ENCODE data around the gene ZER1.
A peak's percentile ranks its signal among the peaks of the same experiment; 100 is the strongest.
"Not testable (repeated sequence)": the region's sequence is repeated elsewhere in the genome, so short reads cannot be mapped to it uniquely, and the experiment has no call there.

Gene ZER1

DNA sequence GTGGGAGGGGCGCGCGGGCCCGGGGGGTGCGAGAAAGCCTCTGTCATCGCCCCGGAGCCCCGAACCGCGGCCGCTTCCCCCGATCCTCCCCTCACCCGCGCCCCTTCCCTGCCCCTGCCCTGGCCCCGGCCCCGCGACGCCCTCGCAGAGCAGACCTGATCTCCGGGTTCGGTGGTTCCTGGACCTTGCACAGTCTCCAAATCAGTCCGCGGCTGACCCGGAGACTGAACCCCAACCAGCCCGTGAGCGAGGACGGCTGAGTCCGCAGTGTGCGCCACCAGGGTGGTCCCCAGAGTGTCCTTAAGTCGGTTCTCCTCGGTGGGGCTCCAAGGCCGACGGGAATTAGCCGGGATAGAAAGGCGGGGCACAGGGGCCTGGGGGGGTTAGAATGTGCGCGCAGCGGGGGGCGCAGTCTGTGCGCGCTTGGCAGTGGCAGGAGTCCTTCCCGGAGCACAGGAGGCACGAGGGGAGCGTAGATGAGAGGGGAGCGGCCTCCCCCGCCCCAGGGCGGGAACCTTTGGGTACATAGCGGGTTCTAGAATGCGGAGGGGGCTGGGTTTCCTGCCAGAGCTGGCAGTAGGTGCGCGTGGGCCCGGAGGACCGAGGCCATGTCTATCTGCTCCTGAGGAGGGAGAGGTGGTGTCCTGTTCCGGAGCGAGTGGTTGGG, 68.6 kb downstream of the ZER1 start:
- TF ChIP-seq, protein P1, sequence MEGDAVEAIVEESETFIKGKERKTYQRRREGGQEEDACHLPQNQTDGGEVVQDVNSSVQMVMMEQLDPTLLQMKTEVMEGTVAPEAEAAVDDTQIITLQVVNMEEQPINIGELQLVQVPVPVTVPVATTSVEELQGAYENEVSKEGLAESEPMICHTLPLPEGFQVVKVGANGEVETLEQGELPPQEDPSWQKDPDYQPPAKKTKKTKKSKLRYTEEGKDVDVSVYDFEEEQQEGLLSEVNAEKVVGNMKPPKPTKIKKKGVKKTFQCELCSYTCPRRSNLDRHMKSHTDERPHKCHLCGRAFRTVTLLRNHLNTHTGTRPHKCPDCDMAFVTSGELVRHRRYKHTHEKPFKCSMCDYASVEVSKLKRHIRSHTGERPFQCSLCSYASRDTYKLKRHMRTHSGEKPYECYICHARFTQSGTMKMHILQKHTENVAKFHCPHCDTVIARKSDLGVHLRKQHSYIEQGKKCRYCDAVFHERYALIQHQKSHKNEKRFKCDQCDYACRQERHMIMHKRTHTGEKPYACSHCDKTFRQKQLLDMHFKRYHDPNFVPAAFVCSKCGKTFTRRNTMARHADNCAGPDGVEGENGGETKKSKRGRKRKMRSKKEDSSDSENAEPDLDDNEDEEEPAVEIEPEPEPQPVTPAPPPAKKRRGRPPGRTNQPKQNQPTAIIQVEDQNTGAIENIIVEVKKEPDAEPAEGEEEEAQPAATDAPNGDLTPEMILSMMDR (IDR thresholded peaks at IDR 0.05; ENCODE audit: low read depth, low read length, missing control alignments), result no peak
- DNase-seq (ENCODE audit: low read depth), result no peak
- peak overlapping the region; percentile 66 for H3K4me3 ChIP-seq (ENCODE audit: low read depth, low read length)

DNA sequence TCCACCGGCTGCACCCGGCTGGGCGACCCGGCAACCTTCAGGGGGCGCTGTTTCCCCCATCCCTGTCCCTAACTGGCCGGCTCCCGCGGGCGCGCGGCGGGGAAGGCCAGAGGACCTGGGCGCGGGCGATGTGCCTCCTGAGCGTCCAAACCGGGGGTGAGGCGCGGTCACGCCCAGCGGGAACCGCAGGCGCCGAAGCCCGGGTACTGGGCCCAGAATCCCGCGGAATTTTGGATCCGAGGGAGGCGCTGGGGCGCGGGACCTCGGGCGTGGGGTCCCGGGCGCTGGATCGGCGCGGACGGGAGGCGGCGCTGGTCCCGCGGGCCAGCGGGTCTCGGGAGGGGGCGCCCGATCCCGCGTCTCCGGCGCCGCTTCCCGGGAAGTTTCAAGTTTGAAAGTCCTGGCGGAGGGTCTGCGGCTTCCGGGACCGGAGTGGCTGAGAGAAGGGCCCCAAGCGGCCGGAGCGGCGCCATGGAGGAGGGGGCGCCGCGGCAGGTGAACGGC, 69.2 kb downstream of the ZER1 start, which contains the start of gene PKN3:
PKN3 (plus strand) TSS at position 59 of the 504 bp plus-strand sequence; CDS start at position 472, 413 bp downstream.
- peak within 1 kb of the TSS; percentile 66 for H3K4me3 ChIP-seq (ENCODE audit: low read depth, low read length)
- DNase-seq (ENCODE audit: low read depth), result no peak
- TF ChIP-seq, protein P1 (IDR thresholded peaks at IDR 0.05; ENCODE audit: low read depth, low read length, missing control alignments), result peak; percentile 83

DNA sequence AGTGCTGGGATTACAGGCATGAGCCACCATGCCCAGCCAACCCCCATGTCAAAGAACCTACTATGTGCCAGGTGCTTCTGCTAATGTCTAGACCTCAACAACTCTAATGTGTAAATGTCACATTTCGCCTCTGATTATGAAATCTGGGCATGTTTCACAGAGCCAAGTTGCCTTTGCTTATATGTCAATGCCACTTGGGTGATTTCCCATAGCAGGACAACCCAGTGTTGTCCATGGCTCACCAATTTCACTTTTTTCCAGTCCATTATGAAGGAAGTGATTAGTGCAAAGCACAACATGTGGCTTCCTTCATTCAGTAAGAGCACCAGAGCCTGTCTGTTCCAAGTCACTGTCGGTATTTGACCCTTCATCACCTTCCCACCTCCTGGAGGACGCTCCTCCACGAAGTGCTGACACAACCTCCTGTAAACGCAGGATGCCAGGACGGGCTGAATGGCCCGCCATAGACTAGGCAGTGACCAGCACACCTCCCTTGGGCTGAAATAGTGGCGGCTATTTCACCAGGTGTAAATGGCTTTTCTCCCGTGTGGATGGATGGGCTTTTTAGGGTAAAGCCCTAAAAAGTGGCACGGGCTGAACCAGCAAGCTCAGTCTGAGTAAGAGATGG, 70.4 kb downstream of the ZER1 start:
- no peak overlapping the region; the same call in 1 of the 2 replicates for H3K4me3 ChIP-seq (ENCODE audit: low read depth, low read length)
- no peak for DNase-seq (ENCODE audit: low read depth)
- TF ChIP-seq, protein P1 (IDR thresholded peaks at IDR 0.05; ENCODE audit: low read depth, low read length, missing control alignments), result no peak

DNA sequence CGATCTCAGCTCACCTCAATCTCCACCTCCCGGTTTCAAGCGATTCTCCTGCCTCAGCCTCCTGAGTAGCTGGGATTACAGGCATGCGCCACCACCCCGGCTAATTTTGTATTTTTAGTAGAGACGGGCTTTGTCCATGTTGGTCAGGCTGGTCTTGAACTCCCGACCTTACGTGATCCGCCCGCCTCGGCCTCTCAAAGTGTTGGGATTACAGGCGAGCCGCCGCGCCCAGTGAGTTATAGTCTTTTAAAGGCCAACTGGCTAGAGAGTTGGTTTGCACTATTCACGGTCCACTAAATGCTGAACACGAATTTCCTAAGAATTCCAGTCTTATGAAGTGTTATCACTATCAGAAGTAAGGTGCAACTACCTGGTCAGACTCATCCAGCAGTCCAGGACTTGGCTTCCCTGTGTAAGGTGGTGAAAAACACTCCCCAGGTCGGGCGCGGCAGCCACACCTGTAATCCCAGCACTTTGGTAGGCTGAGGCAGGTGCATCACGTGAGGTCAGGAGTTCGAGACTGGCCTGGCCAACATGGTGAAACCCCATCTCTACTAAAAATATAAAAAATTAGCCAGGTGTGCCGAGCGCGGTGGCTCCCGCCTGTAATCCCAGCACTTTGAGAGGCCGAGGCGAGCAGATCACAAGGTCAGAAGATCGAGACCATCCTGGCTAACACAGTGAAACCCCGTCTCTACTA, 72.5 kb downstream of the ZER1 start:
- not testable (repeated sequence) for DNase-seq (ENCODE audit: low read depth); H3K4me3 ChIP-seq (ENCODE audit: low read depth, low read length)

DNA sequence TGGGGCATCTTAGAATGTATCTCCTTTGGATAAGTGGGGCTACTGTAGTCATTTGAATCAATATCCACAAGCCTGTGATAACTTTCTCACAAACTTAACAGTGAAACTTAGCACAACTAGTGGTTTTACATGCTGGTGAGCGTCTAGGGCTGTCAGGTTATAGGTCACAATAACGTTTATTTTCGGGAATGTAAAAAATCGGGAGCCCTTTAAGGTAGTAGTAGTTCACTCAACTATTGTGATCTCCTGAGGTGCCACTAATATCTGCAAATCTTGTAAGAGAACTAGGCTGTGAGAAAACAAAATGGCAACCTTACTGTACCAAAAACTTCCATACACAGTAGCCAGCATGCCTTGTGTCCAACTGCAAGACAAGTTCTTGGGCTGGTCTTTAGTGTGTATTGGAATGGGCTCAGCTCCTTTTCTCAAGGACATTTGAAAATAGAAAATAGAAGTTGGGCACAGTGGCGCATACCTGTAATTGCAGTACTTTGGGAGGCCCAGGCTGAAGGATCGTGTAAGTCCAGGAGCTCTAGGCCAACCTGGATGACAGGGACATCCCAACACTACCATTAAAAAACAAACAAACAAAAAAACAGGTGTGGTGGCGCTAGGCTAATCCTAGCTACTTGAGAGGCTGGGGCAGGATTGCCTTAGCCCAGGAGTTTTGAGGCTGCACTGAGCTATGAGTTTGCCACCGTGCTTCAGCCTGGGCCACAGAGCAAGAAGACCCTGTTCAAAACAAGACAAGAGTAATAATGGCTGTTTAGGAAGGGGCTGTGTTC, 74.6 kb downstream of the ZER1 start:
- no peak for DNase-seq (ENCODE audit: low read depth)
- TF ChIP-seq, protein P1 (IDR thresholded peaks at IDR 0.05; ENCODE audit: low read depth, low read length, missing control alignments), result no peak
- no peak overlapping the region for H3K4me3 ChIP-seq (ENCODE audit: low read depth, low read length)

DNA sequence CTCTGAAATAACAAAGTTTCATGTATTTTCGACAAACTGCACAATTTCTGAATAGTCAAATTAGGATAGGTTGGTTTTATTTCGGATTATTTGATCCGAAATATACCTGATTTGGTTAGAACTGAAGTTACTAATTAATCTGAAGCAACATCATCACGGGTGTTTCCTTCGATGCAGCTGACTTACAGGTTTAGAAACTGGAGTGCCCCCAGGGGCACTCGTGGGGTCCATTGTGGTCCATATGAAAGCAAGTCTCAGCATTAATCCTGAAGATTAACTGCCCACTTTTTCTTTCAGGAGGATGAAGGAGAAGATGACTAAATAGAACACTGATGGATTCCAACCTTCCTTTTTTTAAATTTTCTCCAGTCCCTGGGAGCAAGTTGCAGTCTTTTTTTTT, 77.4 kb downstream of the ZER1 start:
- no peak overlapping the region for H3K4me3 ChIP-seq (ENCODE audit: low read depth, low read length)
- TF ChIP-seq, protein P1 (IDR thresholded peaks at IDR 0.05; ENCODE audit: low read depth, low read length, missing control alignments), result no peak
- DNase-seq (ENCODE audit: low read depth), result no peak

DNA sequence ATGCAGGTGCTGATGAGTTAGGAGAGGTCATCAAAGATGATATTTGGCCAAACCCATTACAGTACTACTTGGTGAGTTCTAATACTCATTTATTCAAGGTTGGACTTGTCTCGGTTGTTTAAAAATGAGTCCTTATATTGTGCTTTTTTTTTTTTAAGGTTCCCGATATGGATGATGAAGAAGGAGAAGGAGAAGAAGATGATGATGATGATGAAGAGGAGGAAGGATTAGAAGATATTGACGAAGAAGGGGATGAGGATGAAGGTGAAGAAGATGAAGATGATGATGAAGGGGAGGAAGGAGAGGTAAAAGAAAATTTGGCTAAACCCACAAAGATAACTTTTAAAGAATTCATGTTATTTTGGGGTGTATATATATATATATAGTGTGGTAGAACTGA, 78.0 kb downstream of the ZER1 start:
- DNase-seq (ENCODE audit: low read depth); H3K4me3 ChIP-seq (ENCODE audit: low read depth, low read length): not testable (repeated sequence)

Data from GM12864 (cell line).